Measurements from ENCODE around the gene WDR76. TPM values are rescaled to one million over a fixed set of nuclear protein-coding genes. Genes with fewer than 3 reads are reported as not detected.
"Not testable (repeated sequence)": the region's sequence is repeated elsewhere in the genome, so short reads cannot be mapped to it uniquely, and the experiment has no call there.

WDR76 gene
- total RNA-seq, 1 donor, result 7.6 TPM

DNA sequence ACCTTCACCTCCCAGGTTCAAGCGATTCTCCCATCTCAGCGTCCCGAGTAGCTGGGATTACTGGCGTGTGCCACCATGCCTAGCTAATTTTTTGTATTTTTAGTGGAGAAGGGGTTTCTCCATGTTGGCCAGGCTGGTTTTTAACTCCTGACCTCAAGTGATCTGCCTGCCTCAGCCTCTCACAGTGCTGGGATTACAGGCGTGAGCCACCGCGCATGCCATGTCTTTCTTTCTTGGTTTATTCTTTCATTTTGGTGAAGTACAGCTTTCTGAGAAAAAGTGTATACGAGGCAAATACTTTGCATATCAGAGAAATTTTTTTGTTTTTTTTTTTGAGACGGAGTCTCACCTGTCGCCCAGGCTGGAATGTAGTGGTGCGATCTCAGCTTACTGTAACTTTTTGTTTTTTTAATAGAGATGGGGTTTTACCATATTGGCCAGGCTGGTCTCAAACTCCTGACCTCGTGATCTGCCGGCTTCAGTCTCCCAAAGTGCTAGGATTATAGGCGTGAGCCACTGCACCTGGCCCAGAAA lies 4.8 kb downstream of the WDR76 start:
- not testable (repeated sequence) for H3K4me3 ChIP-seq (ENCODE audit: insufficient read depth, low read length); H3K4me1 ChIP-seq (ENCODE audit: insufficient read depth, low read length); H3K27me3 ChIP-seq (ENCODE audit: insufficient read depth, low read length); H3K9me3 ChIP-seq (ENCODE audit: low read depth, low read length); H2AFZ ChIP-seq (ENCODE audit: low read length); DNase-seq (ENCODE audit: insufficient read length, low spot score, missing footprints); H4K20me1 ChIP-seq (ENCODE audit: insufficient read depth, low read length); H3K36me3 ChIP-seq (ENCODE audit: insufficient read depth, low read length); H3K4me2 ChIP-seq (ENCODE audit: insufficient read depth, low read length); H3K27ac ChIP-seq (ENCODE audit: low read depth, low read length)
- peaks cover 24% of the 10 kb centered on the region for H3K79me2 ChIP-seq (ENCODE audit: insufficient read depth, low read length)

DNA sequence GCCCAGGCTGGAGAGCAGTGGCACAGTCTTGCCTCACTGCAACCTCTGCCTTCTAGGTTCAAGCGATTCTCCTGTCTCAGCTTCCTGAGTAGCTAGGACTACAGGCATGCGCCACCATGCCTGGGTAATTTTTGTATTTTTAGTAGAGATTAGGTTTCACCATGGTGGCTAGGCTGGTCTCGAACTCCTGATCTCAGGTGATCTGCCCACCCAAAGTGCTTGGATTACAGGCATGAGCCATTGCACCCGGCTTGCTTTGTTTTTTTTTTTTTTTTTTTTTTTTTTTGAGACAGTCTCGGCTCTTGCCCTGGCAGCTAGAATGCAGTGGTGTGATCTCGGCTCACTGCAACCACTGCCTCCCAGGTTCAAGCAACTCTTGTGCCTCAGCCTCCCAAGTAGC lies 5.7 kb downstream of the WDR76 start:
- H4K20me1 ChIP-seq (ENCODE audit: insufficient read depth, low read length); H3K4me2 ChIP-seq (ENCODE audit: insufficient read depth, low read length); H3K27ac ChIP-seq (ENCODE audit: low read depth, low read length); H3K27me3 ChIP-seq (ENCODE audit: insufficient read depth, low read length); H3K9me3 ChIP-seq (ENCODE audit: low read depth, low read length); H2AFZ ChIP-seq (ENCODE audit: low read length); H3K4me3 ChIP-seq (ENCODE audit: insufficient read depth, low read length); H3K4me1 ChIP-seq (ENCODE audit: insufficient read depth, low read length); DNase-seq (ENCODE audit: insufficient read length, low spot score, missing footprints); H3K36me3 ChIP-seq (ENCODE audit: insufficient read depth, low read length): not testable (repeated sequence)
- H3K79me2 ChIP-seq (ENCODE audit: insufficient read depth, low read length), result peaks cover 18% of the 10 kb centered on the region

DNA sequence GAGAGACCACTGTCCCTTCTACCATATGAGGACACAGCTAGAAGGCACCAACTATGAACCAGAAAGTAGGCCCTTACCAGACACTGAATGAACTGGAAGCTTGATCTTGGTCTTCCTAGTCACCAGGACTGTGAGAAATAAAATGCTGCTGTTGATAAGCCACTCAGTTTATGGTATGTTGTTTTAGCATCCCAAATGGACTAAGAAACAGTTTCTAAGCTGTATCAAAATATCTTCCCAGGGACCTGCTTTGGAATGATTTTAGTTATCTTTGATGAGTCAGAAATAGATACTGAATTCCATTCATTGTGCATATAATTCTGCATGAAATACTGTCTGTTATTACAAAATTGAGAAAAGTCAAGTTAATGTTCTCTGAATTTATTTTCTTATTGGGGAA lies 18.6 kb downstream of the WDR76 start:
- TF ChIP-seq, protein P1, sequence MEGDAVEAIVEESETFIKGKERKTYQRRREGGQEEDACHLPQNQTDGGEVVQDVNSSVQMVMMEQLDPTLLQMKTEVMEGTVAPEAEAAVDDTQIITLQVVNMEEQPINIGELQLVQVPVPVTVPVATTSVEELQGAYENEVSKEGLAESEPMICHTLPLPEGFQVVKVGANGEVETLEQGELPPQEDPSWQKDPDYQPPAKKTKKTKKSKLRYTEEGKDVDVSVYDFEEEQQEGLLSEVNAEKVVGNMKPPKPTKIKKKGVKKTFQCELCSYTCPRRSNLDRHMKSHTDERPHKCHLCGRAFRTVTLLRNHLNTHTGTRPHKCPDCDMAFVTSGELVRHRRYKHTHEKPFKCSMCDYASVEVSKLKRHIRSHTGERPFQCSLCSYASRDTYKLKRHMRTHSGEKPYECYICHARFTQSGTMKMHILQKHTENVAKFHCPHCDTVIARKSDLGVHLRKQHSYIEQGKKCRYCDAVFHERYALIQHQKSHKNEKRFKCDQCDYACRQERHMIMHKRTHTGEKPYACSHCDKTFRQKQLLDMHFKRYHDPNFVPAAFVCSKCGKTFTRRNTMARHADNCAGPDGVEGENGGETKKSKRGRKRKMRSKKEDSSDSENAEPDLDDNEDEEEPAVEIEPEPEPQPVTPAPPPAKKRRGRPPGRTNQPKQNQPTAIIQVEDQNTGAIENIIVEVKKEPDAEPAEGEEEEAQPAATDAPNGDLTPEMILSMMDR (IDR thresholded peaks at IDR 0.05; ENCODE audit: extremely low read depth, low read depth, low read length), result no peak
- Histone ChIP-seq H3K4me2 (ENCODE audit: insufficient read depth, low read length) (no peak overlapping the region), H3K36me3 (ENCODE audit: insufficient read depth, low read length) (peaks cover 3% of the 10 kb centered on the region), H3K27me3 (ENCODE audit: insufficient read depth, low read length) (no peaks in the 10 kb centered on the region), H4K20me1 (ENCODE audit: insufficient read depth, low read length) (no peaks in the 10 kb centered on the region), H3K27ac (ENCODE audit: low read depth, low read length) (peak overlapping the region; percentile 43), H2AFZ (ENCODE audit: low read length) (no peak overlapping the region), H3K9me3 (ENCODE audit: low read depth, low read length) (no peaks in the 10 kb centered on the region), H3K4me1 (ENCODE audit: insufficient read depth, low read length) (peaks cover 4% of the 10 kb centered on the region), H3K79me2 (ENCODE audit: insufficient read depth, low read length) (no peaks in the 10 kb centered on the region), H3K4me3 (ENCODE audit: insufficient read depth, low read length) (no peak overlapping the region)
- DNase-seq (ENCODE audit: insufficient read length, low spot score, missing footprints), result peak; percentile 46

DNA sequence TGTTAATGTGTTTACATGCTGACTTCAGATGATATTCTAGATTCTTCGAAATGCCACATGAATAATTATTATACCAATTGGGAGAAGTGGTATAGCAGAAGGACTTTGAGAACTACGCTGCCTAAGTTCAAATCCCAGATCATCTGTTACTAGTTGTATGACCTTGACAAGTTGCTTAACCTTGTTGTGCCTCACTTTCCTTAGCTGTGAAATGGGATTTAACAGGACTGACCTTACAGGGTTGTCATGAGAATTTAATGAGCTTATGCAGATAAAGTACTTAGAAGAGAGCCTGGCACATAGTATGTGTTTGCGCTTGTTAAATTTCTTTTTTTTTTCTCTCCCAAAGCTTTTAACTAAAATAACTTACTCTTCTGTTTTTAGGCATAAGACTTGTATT lies 24.4 kb downstream of the WDR76 start:
- Histone ChIP-seq H3K36me3 (ENCODE audit: insufficient read depth, low read length) (peaks cover 7% of the 10 kb centered on the region), H3K27ac (ENCODE audit: low read depth, low read length) (no peak overlapping the region), H3K4me2 (ENCODE audit: insufficient read depth, low read length) (no peak overlapping the region), H3K9me3 (ENCODE audit: low read depth, low read length) (no peaks in the 10 kb centered on the region), H3K4me3 (ENCODE audit: insufficient read depth, low read length) (no peak overlapping the region), H2AFZ (ENCODE audit: low read length) (no peak overlapping the region), H4K20me1 (ENCODE audit: insufficient read depth, low read length) (no peaks in the 10 kb centered on the region), H3K27me3 (ENCODE audit: insufficient read depth, low read length) (no peaks in the 10 kb centered on the region), H3K79me2 (ENCODE audit: insufficient read depth, low read length) (no peaks in the 10 kb centered on the region), H3K4me1 (ENCODE audit: insufficient read depth, low read length) (no peaks in the 10 kb centered on the region)
- no peak for DNase-seq (ENCODE audit: insufficient read length, low spot score, missing footprints)
- TF ChIP-seq, protein P1 (IDR thresholded peaks at IDR 0.05; ENCODE audit: extremely low read depth, low read depth, low read length), result no peak

DNA sequence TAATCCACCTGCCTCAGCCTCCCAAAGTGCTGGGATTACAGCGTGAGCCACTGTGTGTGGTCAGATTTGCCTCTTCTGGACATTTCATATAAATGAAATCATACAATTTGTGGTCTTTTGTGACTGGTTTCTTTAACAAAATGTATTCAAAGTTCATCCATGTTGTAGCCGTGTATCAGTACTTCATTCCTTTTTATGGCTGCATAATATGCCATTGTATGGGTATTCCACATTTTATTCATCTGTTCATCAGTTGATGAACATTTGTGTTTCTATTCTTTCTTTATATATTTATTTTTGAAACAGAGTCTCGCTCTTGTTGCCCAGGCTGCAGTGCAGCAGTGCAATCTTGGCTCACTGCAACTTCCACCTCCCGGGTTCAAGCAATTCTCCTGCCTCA lies 25.8 kb downstream of the WDR76 start:
- DNase-seq (ENCODE audit: insufficient read length, low spot score, missing footprints), result no peak
- Histone ChIP-seq H3K4me1 (ENCODE audit: insufficient read depth, low read length) (no peaks in the 10 kb centered on the region), H4K20me1 (ENCODE audit: insufficient read depth, low read length) (no peaks in the 10 kb centered on the region), H3K27ac (ENCODE audit: low read depth, low read length) (no peak overlapping the region), H3K4me3 (ENCODE audit: insufficient read depth, low read length) (no peak overlapping the region), H3K27me3 (ENCODE audit: insufficient read depth, low read length) (no peaks in the 10 kb centered on the region), H2AFZ (ENCODE audit: low read length) (no peak overlapping the region), H3K9me3 (ENCODE audit: low read depth, low read length) (no peaks in the 10 kb centered on the region), H3K36me3 (ENCODE audit: insufficient read depth, low read length) (peaks cover 7% of the 10 kb centered on the region), H3K79me2 (ENCODE audit: insufficient read depth, low read length) (no peaks in the 10 kb centered on the region), H3K4me2 (ENCODE audit: insufficient read depth, low read length) (no peak overlapping the region)
- TF ChIP-seq, protein P1 (IDR thresholded peaks at IDR 0.05; ENCODE audit: extremely low read depth, low read depth, low read length), result no peak

Data from osteoblast (primary cell).